Ureter (tissue), 1 donor: ENCODE data around the gene FTCD. TPM values are rescaled to one million over a fixed set of nuclear protein-coding genes. Genes with fewer than 3 reads are reported as not detected.
A peak's percentile ranks its signal among the peaks of the same experiment; 100 is the strongest.

Source experiments
- DNase-seq: peaks from one replicate; pipeline ENCODE4 v3.0.0-alpha.2; 2020; ENCODE audit warnings: low spot score
- total RNA-seq: library from RNA; stranded (reverse); gene quantifications from one replicate; pipeline ENCODE4 v1.2.4, GENCODE V29; 2023
- donor health status: DM: yes; HTN: yes; CAD: no.

The FTCD gene
- total RNA-seq, 1 donor from 2014 or later, result 0.91 TPM

GRCh38 chr21:46124083-46124925 is 31.1 kb downstream of the FTCD start:
- no peak for DNase-seq

- DNase-seq, result no peak
These were observed 32.4 kb downstream of the FTCD start for GRCh38 chr21:46122758-46123683.

GRCh38 chr21:46122237-46122671 is 33.1 kb downstream of the FTCD start:
- DNase-seq, result no peak

GRCh38 chr21:46121286-46122221 is 33.8 kb downstream of the FTCD start:
- DNase-seq, result no peak

- no peak for DNase-seq
These were observed 34.8 kb downstream of the FTCD start for GRCh38 chr21:46120301-46121285.

- DNase-seq, result no peak
These were observed 35.6 kb downstream of the FTCD start for GRCh38 chr21:46119637-46120271.

GRCh38 chr21:46119144-46119636 is 36.2 kb downstream of the FTCD start:
- no peak for DNase-seq

- DNase-seq, result no peak
These were observed 36.8 kb downstream of the FTCD start for GRCh38 chr21:46118316-46119143.

- no peak for DNase-seq
These were observed 37.6 kb downstream of the FTCD start for GRCh38 chr21:46117586-46118315.

GRCh38 chr21:46116776-46117585 is 38.4 kb downstream of the FTCD start:
- no peak for DNase-seq

GRCh38 chr21:46116189-46116775 is 39.1 kb downstream of the FTCD start:
- DNase-seq, result peak; percentile 39

GRCh38 chr21:46115441-46116188 is 39.8 kb downstream of the FTCD start:
- DNase-seq, result peak; percentile 38

GRCh38 chr21:46114963-46115362 is 40.4 kb downstream of the FTCD start:
- no peak for DNase-seq

GRCh38 chr21:46113497-46114176 is 41.7 kb downstream of the FTCD start:
- no peak for DNase-seq

- DNase-seq, result no peak
These were observed 42.6 kb downstream of the FTCD start for GRCh38 chr21:46112725-46113215.
